HuH-7 (cell line): Measurements from ENCODE around the gene BTBD16.

Experiments
- DNase-seq: peaks from one replicate; pipeline ENCODE4 v3.0.0; 2011; ENCODE audit warnings: low spot score

The BTBD16 gene

DNA sequence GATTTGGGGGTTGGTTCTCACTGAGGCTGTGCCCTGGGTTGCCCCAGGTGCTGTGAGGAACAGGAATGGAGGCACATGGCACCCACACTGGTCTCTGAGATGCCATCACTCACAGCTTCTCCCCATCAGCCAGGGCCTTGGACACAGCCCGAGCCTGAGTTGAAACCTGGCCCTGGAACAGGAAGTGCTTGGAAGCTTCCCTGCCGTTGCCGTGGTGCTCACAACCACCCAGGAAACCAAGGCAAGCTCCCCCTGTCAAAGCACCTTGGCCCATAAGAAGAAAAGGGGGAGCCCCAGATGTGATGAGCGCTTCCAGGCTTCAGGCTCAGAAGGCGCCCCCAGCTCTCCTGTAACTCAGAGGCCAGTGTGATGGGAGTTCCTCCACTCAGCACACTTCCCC, at the start of gene BTBD16:
Gene BTBD16, plus strand, starts transcription at position 221 of the 400 bp plus-strand sequence. CDS start 3,786 bp downstream, outside the sequence.
- no peak for DNase-seq

DNA sequence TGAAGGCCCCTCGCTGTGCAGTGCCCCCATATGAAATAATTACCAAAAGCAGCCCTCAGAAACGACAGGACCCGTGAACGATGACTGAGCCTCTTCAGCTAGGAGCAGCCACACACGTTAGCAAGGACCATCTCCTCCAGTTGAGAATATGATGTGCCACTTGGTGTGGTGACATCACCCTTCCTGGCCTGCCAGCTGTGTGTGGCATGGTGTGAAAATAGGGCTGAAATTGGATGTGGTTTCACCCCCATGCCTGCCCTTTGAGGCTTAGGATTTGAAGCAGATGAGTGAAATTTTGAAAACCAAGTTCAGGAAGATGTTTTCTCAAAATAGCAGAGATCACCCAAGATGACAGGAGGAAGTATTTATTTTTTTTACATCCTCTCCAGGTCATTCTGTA, 49.1 kb upstream of the BTBD16 start:
- DNase-seq: no peak

DNA sequence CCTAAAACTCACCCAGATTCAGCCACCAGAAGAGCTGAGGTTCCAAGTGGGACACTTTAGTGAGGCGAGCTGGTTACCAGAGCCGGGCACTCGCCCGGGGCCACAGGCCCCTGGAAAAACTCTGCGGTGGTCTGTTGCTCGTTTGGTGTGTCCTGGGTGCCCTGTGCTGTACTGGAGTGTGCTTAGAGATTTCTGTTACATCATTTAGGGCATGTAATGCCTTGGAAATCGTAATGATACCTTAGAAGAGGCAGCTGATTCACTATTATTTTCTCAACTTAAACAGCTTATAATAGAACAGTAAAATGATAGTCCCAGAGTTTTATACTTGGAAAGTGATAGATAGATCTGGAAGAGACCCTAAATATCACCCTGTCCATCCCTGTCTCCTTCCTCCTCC, 48.5 kb upstream of the BTBD16 start:
- DNase-seq: no peak

DNA sequence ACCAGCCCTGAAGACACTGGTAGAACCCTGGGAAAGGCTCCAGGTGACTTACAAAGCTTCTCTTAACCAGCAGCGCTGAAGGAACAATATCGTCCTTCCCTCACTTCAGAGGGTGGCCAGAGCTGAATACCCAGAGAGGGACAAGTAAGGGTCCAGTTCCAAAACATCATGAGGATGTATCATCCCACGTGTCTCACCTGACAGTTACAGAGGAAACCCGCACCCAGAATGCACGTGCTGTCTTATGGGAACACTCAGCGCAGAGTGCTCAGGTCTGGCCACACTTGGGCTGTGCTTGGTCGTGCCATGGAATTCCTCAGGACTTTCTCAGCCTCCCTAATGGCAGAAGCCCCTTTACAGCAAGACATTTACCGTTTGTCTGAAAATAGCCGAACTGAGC, 46.9 kb upstream of the BTBD16 start:
- no peak for DNase-seq

DNA sequence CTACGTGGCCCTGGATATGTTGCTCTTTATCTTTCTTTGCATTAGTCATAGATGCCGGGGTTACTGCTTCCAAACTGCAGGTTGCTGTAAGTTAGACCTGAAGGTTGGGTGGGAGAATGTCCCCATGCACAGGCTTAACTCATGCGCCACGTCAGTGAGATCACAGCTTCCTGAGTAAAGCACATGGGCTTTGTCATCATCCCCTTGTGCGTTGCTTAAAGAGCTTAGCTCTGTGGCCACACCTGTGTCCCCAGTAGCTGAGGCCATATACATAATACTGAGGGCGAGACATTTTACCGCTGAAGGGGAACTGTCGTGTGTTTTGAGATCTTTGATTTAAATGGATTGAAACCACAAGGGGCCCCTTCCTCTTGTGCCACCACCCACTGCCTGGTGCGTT, 45.8 kb upstream of the BTBD16 start:
- DNase-seq: no peak

DNA sequence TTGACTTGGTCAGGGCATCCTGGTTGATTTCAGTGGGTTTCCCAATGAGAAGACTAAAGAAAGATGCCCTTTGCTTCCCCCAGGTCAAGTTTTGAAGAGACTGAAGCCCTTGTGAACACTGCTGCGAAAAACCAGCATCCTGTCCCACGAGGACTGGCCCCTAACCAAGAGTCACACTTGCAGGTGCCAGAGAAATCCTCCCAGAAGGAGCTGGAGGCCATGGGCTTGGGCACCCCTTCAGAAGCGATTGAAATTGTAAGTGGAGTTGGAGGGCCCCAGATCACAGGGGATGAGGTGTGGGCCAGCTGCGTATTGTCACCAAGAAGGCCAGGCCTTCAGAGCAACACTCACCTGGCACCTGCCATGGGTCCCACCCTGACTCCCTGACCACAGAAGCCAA, 43.3 kb upstream of the BTBD16 start:
- no peak for DNase-seq

DNA sequence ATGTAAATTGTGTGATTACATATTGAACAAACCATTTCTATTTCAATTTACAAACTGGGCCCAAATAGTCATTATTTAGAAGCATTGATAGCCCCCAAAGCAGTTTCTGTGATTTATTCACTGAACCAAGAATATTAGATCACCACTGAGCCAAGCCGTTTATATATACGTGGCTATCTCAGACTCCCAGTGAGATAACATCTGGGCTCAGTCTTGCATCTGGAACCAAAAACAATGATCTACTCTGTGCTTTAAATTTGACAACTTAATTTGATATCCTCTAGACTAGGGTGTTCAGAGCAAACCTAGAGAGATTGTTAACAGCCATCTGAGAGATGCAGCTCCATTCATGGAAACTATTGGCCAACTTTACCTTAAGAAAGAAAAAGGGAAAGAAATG, 41.4 kb upstream of the BTBD16 start:
- no peak for DNase-seq

DNA sequence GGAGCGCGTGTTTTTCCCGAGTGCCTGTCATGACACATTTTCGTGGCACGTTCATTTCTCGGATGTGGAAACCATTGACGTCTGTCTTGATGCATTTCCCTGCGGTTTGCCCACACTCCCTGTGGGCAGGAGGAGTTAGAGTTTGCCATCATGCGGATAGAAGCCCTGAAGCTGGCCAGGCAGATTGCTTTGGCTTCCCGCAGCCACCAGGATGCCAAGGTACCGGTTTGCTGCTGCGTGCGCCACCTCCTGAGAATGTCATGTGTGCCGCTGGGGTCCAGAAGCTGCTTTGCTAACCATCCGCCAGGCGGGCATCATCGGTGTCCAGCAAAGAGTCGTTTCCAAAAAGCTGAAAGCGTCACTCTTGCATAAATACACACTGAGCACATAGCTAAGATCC, 40.9 kb upstream of the BTBD16 start:
- DNase-seq: no peak

DNA sequence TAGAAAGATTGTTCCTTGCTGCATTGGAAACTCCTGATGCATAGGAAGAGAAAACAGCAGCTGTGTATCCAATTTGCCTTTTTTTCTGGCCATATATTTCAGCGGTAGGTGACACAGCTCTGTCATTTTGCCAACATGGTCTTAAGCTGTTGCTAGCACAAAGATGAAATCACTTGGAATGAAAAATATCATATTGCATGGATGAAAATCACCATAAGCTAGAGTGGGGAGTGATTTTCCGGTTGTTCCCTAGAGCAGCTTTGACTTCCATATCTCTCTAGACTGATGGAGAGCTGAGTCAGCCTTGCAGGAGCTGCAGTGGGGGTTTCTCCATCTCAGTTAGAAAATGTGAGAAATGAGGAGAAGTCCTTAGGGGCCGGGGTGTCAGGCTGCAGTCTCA, 38.3 kb upstream of the BTBD16 start:
- no peak for DNase-seq

DNA sequence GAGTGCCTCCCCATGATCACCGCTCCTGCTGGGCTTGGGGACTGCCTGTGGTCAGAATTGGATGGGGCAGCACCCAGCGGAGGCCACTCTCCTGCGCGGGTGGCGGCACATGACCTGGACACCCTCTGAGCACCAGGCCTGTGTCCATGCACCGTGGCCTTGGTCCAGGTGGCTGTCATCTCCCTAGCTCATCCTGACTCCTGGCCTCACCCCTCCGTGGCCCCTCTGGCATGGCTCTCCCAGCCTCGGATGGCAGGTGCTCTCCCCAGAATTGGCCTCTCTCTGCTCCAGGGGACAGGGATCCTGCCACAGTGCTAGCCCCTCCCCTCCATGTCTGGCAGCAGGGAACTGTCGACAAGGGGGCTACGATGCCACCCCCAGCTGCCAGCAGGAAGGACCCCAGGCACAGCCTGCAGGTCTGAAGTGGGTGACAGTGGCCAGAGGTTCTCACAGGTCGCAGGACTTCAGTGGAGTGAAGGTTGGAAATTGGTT, 37.2 kb upstream of the BTBD16 start:
- no peak for DNase-seq

DNA sequence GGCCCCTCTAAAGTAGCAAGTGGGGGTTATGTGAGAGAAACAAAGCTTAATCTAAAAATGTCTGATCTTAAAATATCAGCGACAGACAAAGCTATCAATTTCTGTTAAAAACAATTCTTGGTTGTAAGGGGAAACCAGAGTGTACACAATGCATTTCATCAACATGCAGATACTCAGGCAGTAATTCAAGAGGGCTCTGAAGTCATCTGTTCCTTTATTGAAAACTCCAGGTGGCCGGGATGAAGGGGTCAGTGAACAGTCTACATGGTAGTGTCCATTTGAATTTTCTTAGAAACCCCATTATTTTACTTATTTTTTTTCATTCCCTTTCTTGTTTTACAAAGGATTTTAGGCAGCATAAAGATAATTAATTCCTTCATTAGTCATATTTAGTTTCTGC, 36.7 kb upstream of the BTBD16 start:
- no peak for DNase-seq

DNA sequence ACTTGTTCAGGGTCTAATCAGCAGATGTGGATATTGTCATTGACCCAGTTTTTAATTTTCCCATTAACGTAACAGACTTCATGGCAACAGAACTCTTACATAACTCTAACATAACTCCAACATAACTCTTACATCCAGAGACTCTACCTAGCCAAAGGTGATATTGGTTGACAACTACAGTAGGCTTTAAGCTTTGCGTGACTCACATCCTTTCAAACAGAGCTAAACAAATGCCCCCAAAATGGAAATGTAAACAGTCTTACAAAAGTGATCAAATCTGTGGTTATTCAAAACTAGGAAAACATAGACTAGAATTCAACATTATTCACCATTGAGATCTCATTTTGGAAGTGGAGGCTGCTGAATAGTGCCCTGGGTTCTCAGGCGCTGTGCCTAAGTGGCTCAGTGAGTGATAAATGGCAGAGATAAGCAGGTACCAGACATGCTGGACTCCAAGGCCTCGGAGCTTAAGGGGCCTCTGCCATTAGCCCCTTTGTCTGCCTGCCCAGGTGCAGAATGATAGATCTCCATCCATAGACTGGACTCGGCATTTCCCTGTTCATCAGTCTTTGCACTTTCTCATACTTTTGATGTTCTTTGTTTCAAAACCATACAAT, 34.3 kb upstream of the BTBD16 start:
- DNase-seq: no peak

DNA sequence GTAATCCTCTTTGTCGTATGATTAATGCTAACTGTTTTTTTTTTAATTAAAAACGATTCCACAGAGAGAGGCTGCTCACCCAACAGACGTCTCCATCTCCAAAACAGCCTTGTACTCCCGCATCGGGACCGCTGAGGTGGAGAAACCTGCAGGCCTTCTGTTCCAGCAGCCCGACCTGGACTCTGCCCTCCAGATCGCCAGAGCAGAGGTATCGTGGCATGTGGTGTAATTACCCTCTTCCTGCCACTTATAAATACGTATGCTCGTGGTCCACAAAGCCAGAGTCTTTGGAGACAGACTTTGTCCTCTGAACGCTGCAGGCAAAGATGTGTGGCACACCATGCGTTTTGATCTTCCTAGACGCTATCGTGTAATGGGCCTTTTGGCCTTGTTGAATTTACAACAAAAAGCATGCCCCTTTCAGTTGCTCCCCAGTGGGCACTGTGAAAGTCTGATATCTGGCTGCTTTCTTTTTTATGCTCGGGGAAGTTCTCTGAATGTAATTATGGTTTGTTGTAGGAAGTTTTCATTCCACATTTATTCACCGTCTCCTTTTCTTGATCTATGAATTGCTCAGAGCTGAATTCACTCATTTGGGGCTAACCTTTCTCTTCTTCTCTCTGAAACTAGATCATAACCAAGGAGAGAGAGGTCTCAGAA, 33.6 kb upstream of the BTBD16 start:
- DNase-seq: no peak

DNA sequence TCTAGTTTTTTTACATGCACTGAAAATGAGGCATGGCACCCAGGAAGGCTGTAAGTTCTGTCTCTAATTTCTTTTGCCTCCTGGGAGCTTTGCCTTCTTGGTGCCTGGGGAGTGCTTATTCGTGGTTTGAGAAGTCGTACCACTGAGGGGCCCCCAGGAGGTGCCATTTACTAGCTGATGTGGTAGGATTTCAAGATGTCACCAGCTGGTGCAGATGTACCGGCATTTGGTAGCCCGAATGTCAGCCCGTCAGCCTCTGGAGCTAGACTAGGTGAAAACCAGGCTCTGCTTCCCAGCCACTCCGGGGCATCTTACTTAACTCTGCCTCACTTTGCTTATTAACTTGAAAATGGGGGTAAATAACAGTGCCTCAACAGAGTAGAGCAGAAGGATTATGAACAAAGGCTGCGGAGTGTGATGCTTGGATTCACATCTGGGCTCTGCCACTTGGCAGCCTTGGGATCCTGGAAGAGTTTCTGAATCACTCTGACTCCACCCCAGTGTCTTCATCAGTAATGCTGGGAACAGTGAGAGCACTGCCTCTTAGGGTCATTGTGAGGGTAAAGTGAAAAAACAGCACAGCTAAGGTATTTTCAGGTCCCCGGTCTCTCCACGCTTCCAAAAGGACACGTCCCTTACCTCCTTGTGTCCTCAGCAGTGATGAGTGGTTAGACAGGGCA, 31.4 kb upstream of the BTBD16 start:
- DNase-seq: no peak

DNA sequence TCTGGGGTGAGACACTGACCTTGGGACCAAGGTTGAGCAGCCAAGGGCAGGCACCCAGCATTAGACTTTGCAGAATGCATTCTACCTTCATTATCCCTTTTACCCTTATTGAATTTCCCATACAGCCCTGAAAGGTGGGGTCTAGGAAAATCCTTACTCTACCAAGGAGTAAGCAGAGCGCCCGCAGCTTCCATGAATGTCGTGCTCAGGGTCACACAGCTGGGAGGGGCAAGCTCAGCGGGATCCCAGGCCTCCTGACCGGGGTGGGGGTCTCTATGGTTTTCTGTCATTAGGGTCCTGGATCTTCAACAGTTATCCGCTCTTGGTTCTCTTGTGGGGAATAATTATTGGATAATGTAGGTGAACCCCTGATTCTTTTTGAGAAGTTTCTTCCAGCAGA, 30.7 kb upstream of the BTBD16 start:
- no peak for DNase-seq

DNA sequence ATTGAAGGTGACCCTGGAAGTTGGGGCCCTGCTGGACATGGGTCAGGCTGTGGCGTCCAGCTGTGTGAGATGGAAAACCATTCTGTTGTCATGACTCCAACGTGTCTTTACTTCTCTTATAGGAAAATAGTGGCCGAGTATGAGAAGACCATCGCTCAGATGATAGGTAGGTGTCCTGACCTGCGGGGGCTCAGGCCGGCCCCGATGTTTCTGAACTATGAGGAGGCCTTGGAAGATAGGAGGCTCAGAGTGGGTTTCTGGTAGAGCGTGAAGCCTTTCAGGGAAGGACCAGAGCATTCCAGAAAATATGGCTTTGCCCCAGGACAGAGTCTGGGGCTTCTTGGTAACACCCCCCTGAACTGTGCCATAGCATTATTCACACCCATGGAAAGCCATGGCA, 29.3 kb upstream of the BTBD16 start:
- no peak for DNase-seq

DNA sequence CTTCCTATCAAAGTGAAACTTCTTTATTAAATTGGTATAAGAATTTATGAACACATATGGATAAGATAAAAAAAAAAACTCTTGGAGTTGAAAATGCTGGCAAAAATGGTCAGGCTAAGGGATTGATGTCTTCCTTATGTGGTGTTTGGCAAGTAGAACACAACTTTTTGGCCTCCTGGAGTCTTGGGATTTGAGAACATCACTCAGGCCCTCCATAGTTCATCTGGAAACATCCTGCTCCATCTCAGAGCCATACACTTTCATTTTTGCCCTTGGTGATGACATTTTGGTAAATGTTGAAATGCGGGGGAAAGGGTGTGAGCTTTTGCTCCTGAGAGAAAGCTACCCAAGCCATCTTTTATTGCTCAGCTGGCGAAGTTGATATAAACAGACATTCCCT, 27.5 kb upstream of the BTBD16 start:
- no peak for DNase-seq

DNA sequence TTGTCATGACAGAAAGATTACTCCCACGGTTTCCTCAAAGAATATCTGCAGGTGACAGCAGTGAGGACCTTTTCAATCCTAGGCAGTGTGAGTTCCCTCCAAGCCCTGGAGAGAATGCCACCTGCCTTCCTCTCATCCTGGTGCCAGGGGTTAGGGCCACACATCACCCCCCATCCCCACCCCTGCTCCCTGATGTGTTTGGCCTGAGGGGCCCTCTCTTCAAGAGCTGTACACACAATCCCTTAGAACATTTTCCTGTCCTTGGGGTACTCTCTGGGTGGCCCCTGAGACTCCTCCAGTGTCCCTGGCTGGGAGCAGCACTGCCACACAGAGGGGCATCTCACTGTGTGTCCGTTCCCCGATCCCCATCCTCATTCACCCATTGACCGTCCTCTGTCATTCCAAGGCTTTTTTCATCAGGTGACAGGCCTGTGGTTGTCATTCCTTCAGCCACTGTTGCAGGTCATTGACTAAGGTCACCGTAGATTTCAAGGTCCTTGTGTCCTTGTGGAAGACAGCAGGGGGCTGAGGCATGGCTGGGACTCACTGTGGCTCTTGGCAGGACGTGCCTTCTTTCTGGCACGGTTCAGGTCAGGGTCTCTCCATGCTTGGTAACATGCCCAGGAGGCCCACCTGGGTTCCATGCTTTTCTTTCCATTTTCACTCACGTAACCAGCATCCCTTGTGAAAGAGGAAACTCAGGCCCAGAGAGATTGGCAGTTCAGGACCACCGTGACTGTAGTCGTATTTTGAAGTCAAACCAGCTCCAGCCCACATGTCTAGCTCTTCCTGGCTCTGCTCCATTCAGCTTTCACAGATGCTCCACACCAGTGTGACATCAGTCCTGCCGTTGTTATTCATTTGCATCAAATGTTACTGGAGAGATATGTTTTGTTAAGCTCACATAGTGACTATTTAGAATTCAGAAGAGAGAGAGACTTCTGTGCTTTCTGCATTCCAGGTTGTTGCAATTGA, 26.8 kb upstream of the BTBD16 start:
- DNase-seq: no peak

DNA sequence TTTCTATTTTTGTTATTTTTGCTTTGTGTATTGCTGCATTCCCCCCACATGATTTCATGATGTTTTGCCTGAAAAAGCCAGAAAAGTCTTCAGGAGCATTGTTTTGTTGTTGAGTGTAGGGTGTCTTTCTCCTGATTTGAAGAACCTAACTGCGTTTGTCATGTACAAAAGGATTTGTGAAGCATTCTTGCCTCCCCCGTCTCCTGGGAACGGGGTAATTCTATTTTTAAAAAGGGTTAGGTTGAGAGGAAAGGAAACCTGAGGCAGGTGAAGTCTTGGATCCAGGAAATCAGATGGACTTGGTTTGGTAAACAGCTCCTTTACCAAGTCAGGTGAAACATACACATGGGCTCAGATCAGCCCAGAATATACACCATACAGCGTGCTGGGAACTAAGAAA, 26.0 kb upstream of the BTBD16 start:
- no peak for DNase-seq

DNA sequence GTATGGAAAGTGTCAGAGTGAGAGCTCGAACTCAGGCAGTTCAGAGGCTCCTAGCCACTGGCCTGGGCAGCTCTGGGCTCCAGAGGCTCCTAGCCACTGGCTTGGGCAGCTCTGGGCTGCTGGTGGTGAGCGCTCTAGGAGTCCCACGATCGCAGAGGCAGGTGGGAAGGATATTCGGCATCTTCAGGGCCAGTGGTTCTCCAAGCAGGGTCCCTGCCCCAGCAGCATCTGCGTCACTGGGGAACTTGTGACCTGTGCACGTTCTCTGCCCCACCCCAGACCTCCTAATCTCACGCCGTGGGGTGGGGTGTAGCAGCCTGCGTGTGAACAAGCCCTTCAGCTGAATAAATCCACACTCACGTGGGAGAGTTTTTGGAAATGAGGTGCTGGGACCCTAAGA, 25.2 kb upstream of the BTBD16 start:
- DNase-seq: no peak

DNA sequence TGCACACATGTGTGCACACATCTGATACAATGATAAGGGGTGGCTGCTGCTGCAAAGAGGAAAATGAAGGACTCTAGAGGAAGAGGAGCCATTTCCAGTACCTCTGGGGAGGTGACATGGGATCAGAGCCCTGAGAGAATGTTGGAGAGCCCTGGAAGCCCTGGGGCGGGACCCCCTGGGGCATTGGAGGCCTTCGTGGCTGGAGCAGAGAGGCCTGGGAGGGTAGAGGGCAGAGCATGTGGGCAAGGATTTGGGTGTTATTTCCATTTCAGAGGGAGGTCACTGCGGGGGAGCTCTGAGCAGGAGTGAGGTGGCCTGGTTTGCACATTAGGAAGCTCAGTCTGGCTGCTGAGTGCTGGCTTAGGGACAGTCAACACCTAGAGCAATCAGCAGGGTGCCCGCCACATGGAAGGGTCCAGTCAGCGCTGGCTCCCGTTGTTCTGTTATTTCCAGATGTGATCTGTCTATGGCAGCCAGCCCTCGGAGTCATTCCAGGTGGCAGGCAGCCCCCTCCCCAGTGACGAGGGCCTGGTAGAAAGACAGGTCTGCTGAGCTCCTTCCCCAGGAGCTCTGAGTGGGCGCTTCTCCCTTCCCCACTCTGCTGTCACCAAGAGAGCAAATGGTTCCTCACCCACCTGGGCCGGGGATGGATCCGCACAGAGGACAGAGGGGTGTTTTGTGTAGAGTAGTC, 24.1 kb upstream of the BTBD16 start:
- DNase-seq: no peak
